GM12874 (cell line): ENCODE data around the gene PEX11G.

Experiments used
- TF ChIP-seq, protein P1 (sequence below): IDR thresholded peaks from 2 replicates; pipeline ENCODE4 v1.5.1; 2011; ENCODE audit warnings: low read depth, mild to moderate bottlenecking, control low read depth, low read length, moderate library complexity; ENCODE audit not compliant: insufficient read depth

Gene PEX11G

DNA sequence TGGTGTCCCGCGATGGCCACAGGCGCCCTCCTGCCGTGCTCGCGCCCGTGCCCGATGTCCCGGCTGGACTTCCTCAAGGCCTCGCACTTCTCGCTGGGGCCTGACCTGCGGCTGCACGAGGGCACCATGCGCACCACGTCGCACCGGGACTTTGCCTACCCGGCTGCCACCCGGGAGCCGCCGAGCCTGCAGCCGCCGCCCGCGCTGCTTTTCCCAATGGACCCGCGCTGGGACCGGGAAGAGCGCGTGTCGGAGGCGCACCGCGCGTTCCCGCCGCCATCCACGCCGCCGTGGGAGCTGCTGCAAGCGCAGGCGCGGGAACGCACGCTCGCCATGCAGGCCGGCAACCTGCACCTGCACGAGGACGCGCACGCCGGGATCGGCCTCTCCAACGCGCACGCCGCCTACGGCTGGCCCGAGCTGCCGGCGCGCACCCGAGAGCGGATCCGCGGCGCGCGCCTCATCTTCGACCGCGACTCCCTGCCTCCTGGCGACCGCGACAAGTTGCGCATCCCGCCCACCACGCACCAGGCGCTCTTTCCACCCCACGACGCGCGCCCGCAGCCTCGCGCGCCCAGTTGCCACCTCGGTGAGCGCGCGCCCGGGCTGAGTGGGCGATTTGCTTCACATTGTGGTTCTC, 12.1 kb upstream of the PEX11G start:
- TF ChIP-seq, protein P1, sequence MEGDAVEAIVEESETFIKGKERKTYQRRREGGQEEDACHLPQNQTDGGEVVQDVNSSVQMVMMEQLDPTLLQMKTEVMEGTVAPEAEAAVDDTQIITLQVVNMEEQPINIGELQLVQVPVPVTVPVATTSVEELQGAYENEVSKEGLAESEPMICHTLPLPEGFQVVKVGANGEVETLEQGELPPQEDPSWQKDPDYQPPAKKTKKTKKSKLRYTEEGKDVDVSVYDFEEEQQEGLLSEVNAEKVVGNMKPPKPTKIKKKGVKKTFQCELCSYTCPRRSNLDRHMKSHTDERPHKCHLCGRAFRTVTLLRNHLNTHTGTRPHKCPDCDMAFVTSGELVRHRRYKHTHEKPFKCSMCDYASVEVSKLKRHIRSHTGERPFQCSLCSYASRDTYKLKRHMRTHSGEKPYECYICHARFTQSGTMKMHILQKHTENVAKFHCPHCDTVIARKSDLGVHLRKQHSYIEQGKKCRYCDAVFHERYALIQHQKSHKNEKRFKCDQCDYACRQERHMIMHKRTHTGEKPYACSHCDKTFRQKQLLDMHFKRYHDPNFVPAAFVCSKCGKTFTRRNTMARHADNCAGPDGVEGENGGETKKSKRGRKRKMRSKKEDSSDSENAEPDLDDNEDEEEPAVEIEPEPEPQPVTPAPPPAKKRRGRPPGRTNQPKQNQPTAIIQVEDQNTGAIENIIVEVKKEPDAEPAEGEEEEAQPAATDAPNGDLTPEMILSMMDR = no peak

DNA sequence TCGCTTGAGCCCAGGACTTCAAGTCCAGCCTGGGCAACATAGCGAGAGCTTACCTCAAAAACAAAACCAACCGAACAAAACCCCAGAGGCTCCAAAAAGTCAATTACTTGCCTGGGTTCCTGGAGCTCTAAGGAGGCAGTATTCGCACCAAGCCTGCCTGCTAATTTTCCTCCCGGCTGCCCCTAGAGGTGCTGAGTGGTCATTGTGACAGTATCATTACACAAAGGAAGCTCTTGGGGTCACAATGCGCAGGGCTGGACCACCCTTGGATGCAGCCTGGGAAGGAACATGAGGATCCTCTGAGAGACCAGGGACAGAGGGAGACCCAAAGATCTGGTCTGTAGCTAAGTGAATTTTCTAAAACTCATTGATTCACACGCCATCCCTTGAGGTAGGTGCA, 8.5 kb upstream of the PEX11G start:
- TF ChIP-seq, protein P1 = peak; percentile 59

DNA sequence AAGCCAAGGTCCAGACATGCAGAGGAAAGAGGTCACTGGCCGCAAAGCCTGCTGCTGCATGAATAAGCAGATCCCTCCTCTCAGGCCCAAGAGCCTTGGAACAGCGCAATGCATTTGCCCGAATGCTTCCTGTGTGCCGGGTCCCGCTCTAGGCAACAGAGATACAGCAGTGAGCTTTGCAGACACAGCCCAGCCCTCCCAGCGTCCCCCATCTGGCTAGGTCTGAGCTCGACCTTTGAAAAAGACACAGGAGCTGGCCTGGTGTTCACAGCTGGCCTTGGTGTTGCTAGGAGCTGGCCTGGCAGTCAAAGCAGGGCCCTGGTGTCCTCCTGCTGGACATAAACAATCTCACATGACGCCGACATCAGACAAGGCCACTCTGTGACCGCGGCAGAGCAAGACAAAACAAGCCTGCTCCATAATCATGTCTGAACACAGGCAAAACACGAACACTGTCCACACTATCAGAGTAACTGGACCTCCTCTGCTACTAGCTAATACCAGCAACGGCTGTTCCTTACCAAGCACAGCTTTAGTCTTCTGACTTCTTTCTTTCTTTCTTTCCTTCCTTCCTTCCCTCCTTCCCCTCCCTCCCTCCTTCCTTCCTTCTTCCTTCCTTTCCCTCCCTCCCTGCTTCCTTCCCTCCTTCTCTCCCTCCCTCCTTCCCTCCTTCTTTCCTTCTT, 5.7 kb upstream of the PEX11G start:
- TF ChIP-seq, protein P1 = no peak

DNA sequence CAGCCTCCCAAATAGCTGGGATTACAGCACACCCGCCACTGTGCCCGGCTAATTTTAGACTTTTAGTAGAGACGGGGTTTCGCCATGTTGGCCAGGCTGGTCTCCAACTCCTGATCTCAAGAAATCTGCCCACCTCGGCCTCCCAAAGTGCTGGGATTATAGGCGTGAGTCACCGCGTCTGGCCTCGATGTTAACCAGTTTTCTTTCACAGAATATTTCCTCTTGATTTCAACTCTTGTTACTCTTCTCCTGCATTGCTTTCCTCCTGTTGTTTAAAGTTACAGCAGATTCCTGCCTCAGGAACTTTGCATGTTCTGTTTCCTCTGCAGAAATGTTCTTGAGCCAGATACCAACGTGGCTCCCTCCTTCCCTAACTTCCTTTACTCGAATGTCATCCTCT, 3.7 kb upstream of the PEX11G start:
- TF ChIP-seq, protein P1 = no peak

DNA sequence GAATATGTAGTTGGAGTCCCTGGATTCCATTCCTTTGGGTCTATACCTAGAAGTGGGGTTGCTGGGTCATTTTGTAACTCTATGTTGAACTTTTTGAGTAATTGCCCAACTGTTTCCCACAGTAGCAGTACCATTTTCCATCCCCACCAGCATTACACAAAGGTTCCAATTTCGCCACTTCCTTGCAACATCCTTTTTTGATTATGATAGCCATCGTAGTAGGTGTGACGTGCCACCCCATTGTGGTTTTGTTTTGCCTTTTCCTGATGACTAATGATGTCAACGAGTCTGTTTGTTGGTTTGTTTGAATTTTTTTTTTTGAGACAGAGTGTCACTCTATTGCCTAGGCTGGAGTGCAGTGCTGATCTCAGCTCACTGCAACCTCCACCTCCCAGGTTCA, 3.3 kb upstream of the PEX11G start:
- TF ChIP-seq, protein P1 = no peak

DNA sequence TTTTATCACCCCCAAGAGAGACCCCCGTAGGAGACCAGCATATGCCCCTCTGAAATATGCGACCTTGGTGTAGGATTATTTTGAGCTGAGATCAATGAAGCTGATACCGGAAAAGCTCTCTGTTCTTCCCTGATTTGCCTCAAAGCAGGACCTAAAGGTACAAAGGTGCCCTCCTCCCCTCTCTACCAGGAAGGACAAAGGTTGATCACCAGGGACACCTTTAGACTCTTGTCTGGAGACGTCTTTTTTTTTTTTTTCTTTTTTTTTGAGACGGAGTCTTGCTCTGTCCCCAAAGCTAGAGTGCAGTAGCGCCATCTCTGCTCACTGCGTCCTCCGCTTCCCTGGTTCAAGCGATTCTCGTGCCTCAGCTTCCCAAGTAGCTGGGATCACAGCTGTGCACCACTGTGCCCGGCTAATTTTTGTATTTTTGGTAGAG, 792 bp upstream of the PEX11G start:
- TF ChIP-seq, protein P1 = no peak

DNA sequence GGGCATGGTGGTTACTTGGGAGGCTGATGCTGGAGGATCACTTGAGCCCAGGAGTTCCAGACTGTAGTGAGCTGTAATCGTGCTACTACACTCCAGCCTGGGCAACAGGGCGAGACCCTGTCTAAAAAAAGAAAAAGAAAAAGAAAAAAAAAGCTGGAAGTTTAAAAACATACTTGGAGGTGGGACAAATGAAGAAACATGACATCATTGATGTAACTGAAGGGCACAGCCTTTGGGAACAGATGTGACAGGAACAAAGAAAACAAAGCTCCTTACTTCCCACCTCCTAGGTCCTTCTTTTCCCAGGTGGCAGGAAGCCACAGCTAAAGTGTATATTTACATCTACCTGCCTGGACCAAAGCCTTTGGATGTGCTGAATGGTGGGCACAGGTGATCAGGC, 1.9 kb downstream of the PEX11G start:
- TF ChIP-seq, protein P1 = no peak
